Amygdala (tissue), 56 donors: Measurements from ENCODE around the gene IGSF6.
"Not testable (repeated sequence)": the region's sequence is repeated elsewhere in the genome, so short reads cannot be mapped to it uniquely, and the experiment has no call there.

Experiments used
- DNase-seq, 56 donors: peaks; one replicate each; lab custom pipeline; 2025; lab: John Stamatoyannopoulos, UW

The IGSF6 gene

DNA sequence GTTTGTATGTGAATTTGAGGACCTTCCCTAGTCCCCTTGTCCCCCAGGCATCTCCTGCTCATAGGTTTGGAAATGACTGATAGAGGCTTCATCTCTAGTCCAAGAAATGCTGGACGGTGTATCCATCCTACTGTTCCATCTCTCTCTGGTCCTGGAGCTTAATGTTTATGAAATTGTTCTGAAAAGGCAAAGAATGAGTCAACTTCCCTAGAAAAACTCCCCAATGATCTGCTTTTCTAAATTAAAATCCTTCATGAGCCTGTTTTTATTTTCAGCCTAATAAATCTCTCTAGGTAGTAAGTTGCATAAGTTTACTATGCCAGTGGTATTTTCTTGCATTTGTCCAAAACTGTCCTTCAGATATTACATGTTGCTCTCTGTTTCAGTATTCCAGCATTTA, 2.1 kb upstream of the IGSF6 start:
- no peak for DNase-seq

GRCh38 chr16:21653571-21653970, 1.2 kb upstream of the IGSF6 start:
- DNase-seq: peak in 1 of 56 donors; percentile 12

DNA sequence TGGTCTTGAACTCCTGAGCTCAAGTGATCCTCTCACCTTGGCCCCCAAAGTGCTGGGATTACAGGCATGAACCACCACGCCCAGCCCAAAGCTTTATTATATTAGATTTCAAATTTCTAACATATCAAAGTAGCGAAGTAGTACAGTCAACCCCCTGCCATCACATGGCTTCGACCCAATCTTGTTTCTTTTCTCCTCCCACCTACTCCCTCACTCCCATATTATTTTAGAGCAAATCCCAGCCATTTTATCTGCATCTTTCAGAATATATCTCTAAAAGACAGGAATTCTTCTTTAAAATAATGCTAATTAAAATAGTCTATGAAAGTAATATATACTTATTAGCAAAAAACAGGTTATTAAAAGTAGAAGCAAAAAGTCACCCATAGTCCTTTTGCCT, 893 bp downstream of the IGSF6 start:
- no peak for DNase-seq

GRCh38 chr16:21650521-21650920, 1.9 kb downstream of the IGSF6 start:
- peak in 2 of 56 donors; percentile 11 to 24 for DNase-seq

DNA sequence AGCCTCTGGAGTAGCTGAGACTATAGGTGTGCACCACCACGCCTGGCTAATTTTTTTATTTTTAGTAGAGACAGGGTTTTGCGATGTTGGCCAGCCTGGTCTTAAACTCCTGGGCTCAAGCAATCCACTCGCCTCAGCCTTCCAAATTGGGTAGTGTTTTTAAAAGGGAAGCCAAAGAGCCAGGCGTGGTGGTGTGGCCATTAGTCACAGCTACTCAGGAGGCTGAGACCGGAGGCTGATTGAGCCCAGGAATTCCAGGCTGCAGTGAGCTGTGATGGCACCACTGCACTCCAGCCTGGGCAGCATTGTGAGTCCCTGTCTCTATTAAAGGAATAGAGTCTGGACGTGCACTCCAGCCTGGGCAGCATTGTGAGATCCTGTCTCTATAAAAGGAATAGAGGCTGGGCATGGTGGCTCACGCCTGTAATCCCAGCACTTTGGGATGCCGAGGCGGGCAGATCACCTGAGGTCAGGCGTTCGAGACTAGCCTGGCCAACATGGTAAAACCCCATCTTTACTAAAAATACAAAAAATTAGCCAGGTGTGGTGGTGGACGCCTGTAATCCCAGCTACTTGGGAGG, 2.5 kb downstream of the IGSF6 start:
- not testable (repeated sequence) for DNase-seq

DNA sequence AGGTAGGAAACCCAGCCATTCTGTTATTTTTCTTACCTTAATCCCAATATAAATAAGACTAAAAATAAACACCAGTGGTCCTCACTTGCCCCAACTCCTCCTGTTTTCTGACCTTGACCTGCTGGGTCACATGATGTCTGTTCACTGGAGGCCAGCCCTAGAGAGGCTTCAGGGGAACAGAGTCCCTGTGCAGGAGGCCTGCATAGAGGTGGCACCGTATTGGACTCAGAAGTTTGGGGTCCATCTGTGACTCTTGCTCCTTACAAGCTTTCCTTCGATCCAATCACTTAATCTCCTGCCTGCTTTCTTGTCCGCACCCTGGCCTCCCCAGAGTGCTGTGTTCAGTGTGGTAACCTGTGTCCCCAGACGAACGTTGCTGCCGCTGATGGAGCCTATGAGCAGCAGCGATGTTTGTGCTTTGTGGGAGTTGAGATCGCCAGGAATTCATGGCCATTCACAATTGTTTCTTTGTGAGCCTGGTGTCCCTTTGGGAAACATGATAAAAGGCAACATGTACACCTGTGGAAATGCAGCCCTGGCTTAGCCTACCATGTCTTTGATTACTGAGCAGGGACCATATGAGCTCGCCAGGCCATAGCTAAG, 4.7 kb downstream of the IGSF6 start:
- no peak for DNase-seq

DNA sequence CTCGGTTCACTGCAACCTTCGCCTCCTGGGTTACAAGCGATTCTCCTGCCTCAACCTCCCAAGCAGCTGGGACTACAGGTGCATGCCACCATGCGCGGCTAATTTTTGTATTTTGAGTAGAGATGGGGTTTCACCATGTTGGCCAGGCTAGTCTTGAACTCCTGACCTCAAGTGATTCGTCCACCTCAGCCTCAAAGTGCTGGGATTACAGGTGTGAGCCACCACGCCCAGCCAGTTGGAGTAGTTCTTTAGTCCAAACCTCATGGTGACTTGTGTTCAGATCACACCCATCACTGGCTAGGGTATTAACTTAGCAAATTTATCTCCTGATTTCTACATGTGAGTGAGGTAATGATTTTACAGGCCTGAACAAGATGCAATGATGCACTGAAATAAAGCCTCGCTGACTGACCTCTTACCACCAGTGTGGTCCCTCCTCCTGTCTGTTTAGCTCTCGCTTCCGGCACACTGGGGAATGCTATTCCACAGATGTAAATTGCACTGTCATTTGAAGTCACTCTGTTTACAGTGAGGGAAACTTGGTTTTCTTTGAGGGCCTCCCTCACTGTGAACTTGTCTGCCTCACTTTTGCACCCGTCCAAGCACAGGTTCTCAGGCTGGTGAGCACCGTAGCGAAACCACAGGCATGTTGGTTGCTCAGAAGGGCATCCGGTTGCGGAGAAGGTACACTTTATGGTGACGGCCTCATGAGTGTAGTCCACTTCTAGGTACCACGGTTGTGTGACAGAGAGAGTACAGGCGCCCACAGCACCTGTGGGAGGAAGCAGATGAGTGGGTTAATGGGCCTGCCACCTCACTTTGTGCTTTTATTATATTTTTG, 5.5 kb downstream of the IGSF6 start:
- DNase-seq: no peak

GRCh38 chr16:21646091-21646490, 6.3 kb downstream of the IGSF6 start:
- DNase-seq: no peak

GRCh38 chr16:21645261-21645721, 7.1 kb downstream of the IGSF6 start:
- DNase-seq: no peak

GRCh38 chr16:21644674-21645073, 7.7 kb downstream of the IGSF6 start:
- no peak for DNase-seq

- no peak for DNase-seq
These were observed 8.6 kb downstream of the IGSF6 start for GRCh38 chr16:21643785-21644184.

DNA sequence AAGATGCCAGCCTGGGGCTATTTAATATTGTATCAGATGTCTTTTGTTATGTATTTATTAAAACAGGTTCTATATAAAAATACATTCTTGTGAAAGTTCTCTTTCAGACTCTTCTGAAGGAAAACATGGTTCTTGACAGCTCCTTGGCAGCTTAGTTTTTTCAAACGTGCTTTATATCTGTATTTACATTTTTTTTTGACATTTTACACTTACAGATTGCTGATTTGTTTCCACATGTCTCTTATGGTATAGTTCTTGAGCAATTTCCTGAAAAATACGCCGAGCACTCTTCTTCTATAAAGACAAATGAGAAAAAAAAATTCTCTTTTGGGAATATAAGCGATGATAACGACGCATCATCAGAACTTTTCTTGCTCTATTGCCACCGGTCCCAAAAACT, 9.5 kb downstream of the IGSF6 start:
- DNase-seq: no peak

DNA sequence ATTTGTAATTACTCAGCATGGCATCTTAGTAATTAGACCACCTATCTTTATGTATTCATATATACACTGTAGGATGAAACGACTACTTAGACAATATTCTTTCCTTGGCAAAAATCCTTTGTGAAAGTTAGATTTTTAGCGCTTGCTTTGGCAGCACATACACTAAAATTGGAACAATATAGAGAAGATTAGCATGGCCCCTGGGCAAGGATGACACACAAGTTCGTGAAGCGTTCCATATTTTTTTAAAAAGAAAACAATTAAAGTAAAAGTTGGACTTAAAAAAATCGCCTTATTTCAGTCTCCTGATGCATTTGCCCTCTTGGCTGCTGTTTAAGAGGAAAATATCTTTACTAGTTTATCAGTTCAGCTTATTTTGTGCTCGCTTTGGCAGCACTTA, 10.5 kb downstream of the IGSF6 start:
- no peak for DNase-seq

DNA sequence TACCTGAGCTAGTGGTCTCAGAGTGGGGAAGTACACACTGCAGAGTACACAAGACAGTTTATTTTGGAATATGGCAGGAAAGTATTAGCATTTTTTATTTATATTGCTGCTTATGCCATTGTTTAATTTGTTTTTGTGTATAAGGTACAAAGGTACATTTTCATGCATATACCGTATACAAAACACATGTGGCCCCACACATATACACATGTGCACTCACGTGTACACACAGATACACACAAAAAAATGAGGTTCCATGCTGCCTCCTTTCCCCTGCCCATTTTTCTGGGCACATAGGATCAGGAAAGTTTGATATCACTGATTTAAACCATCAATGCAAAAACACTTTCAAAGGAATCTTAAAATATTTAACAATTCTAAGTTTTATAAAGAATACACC, 12.9 kb downstream of the IGSF6 start:
- DNase-seq: no peak

DNA sequence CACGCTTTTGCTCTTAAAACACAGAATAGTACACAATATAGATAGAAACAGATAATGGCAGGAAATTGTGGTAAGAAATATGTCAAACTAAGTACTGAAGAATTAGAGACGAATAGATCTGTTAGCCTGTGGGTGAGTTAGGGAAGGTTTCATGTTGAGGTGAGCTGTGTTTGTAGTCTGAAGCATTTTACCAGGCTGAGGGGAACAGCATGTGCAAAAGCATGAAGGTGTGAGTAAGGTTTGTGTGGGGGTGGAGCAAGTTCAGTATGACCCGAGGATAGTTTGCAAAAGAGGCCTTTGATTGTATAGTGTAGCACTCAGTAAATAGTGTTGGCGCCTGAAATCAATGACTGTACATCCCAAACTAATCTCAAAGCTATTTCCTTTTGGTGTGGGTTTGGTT, 13.8 kb downstream of the IGSF6 start:
- DNase-seq: no peak

DNA sequence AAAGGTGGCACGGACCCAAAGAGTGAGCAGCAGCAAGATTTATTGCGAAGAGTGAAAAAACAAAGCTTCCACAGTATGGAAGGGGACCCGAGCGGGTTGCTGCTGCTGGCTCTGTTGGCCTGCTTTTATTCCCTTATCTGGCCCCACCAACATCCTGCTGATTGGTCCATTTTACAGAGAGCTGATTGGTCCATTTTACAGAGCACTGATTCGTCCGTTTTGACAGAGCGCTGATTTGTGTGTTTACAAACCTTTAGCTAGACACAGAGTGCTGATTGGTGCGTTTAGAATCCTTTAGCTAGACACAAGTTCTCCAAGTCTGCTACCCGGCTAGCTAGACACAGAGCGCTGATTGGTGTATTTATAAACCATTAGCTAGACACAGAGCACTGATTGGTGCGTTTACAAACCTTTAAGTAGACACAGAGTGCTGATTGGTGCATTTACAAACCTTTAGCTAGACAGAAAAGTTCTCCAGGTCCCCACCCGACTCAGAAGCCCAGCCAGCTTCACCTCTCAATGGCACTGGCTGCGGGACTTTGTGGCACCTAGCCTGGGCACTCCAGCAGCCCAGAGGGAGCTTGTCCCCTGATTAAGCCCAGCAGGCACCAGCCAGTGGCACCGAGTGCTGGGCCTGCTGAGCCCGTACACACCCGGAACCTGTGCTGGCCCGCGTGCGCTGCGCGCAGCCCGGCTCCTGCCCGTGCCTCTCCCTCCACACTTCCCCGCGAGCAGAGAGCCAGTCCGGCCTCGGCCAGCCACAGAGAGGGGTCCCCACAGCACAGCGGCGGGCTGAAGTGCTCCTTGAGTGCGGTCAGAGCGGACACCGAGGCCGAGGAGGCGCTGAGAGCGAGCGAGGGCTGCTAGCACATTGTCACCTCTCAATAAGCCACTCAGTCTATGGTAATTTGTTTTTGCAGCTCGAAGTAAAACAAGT, 15.1 kb downstream of the IGSF6 start:
- DNase-seq: no peak

DNA sequence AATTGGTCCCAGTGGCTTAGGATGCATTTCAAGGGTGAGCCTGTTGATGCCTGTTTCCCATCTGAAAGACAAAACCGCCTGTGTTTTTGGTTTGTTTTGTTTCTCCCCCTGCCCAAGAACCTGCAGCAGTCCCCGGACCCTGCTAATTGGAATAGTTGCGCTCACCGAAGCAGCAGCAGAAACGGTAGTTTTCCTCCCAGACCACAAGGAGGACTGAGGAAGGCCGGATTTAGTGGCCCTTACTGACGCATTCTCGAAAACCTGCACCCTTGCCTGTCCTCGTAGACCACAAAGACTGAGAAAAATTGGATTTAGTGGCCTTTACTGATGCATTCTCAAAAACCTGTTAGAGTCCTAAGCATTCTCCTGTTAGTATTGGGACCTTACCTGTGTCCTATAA, 16.7 kb downstream of the IGSF6 start:
- not testable (repeated sequence) for DNase-seq

- no peak for DNase-seq
These were observed 18.2 kb downstream of the IGSF6 start for GRCh38 chr16:21634216-21634615.

DNA sequence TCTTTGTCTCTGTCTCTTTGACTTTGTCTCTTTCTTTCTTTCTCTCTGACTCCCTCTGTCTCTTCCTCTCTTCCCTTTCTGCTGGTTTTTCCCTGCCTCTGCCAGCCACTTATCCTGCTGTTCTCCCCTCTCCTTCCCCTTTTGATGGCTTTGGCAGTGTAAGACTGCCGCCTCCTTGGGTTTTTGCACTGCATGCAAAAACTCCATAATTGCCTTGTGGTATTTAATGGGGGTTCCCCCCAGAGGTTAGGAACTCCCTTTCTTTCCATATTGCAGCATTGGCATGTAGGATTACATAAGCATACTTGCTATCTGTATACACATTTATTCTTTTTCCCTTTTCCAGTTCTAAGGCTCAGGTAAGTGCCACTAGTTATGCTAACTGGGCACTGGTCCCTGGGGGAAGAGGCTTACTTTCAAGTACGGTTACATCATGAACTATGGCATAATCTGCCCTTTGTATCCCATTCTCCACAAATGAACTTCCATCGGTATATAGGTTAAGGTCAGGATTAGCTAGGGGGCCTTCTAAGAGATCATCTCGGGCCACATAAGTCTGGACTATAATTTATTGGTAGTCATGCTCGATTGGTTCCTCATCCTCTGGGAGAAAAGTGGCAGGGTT, 20.3 kb downstream of the IGSF6 start:
- not testable (repeated sequence) for DNase-seq

GRCh38 chr16:21631376-21631775, 21.0 kb downstream of the IGSF6 start:
- DNase-seq: not testable (repeated sequence)
